Thoracic aorta (tissue), 2 donors: ENCODE data around the gene PGK1. TPM values are rescaled to one million over a fixed set of nuclear protein-coding genes. Genes with fewer than 3 reads are reported as not detected.
A peak's percentile ranks its signal among the peaks of the same experiment; 100 is the strongest.
"Not testable (repeated sequence)": the region's sequence is repeated elsewhere in the genome, so short reads cannot be mapped to it uniquely, and the experiment has no call there.

Experiments used
- ATAC-seq: fragments of 150-250 bp; one replicate; pipeline ENCODE4 v1.8.0; 2017; ENCODE audit warnings: low read depth; ENCODE audit not compliant: insufficient number of reproducible peaks, low FRiP score
- DNase-seq: peaks from one replicate; pipeline ENCODE4 v3.0.0-alpha.2; 2020; ENCODE audit warnings: low spot score
- H3K27ac ChIP-seq, 2 donors: fragments of 200-600 bp; sonication (generic); 1 replicate in 1 of 2; 2 replicates in 1 of 2; pipeline ENCODE4 v1.5.1; 2016; ENCODE audit warnings: mild to moderate bottlenecking in 2 of 2, moderate library complexity in 2 of 2
- H3K27me3 ChIP-seq: fragments of 200-600 bp; sonication (generic); replicated peaks from 2 replicates; pipeline ENCODE4 v1.6.0; 2016; ENCODE audit warnings: mild to moderate bottlenecking; ENCODE audit not compliant: insufficient read depth
- H3K36me3 ChIP-seq: fragments of 200-600 bp; sonication (generic); one replicate; pipeline ENCODE4 v1.5.1; 2016
- H3K4me1 ChIP-seq, 2 donors: fragments of 200-600 bp; sonication (generic); 1 replicate in 1 of 2; 2 replicates in 1 of 2; pipeline versions ENCODE4 v1.5.1 to v1.6.0; 2016; ENCODE audit warnings: low read depth in 2 of 2, mild to moderate bottlenecking in 1 of 2; ENCODE audit not compliant: control insufficient read depth in 1 of 2
- H3K4me3 ChIP-seq: fragments of 200-600 bp; sonication (generic); 2 replicates; pipeline ENCODE4 v1.5.1; 2016; ENCODE audit warnings: mild to moderate bottlenecking
- H3K9me3 ChIP-seq: fragments of 200-600 bp; sonication (generic); 2 replicates; pipeline ENCODE4 v1.5.1; 2016
- total RNA-seq, 2 donors: library from RNA; depleted of rRNA; stranded (reverse); fragments of >200 nt; gene quantifications; one replicate each; pipeline versions ENCODE4 v1.1.0 to v1.2.3, GENCODE V29; 2016
- TF ChIP-seq, protein P1 (sequence below): fragments of 200-600 bp; sonication (generic); IDR thresholded peaks from one replicate; pipeline ENCODE4 v1.5.1; 2019; ENCODE audit warnings: antibody characterized with exemption

The PGK1 gene
- total RNA-seq, result 100 to 1,000 TPM; 186 to 233 TPM

DNA sequence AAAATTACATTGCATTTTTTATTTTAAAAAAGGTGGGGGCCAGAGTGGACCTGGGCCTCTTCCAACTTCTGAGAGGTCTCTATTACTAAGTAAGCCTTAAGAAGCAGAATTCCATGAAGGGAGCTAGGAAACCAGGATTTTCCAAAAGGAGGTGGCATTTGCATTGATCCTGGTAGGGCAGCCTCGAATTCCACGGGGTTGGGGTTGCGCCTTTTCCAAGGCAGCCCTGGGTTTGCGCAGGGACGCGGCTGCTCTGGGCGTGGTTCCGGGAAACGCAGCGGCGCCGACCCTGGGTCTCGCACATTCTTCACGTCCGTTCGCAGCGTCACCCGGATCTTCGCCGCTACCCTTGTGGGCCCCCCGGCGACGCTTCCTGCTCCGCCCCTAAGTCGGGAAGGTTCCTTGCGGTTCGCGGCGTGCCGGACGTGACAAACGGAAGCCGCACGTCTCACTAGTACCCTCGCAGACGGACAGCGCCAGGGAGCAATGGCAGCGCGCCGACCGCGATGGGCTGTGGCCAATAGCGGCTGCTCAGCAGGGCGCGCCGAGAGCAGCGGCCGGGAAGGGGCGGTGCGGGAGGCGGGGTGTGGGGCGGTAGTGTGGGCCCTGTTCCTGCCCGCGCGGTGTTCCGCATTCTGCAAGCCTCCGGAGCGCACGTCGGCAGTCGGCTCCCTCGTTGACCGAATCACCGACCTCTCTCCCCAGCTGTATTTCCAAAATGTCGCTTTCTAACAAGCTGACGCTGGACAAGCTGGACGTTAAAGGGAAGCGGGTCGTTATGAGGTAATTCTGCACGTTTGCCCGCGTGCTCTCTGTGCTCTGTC, at the start of gene PGK1:
Gene PGK1, plus strand, starts transcription at position 626 of the 824 bp plus-strand sequence. Its CDS starts 93 bp downstream, at position 719.
- Histone ChIP-seq H3K27ac (peak within 1 kb of the TSS; percentile 98 to 99), H3K27me3 (no peaks in the 10 kb centered on the region), H3K4me1 (peaks cover 15 to 34% of the 10 kb centered on the region in 2 donors), H3K36me3 (no peaks in the 10 kb centered on the region), H3K9me3 (no peaks in the 10 kb centered on the region), H3K4me3 (peak within 1 kb of the TSS; percentile 96)
- DNase-seq, result peak; percentile 71
- TF ChIP-seq, protein P1, sequence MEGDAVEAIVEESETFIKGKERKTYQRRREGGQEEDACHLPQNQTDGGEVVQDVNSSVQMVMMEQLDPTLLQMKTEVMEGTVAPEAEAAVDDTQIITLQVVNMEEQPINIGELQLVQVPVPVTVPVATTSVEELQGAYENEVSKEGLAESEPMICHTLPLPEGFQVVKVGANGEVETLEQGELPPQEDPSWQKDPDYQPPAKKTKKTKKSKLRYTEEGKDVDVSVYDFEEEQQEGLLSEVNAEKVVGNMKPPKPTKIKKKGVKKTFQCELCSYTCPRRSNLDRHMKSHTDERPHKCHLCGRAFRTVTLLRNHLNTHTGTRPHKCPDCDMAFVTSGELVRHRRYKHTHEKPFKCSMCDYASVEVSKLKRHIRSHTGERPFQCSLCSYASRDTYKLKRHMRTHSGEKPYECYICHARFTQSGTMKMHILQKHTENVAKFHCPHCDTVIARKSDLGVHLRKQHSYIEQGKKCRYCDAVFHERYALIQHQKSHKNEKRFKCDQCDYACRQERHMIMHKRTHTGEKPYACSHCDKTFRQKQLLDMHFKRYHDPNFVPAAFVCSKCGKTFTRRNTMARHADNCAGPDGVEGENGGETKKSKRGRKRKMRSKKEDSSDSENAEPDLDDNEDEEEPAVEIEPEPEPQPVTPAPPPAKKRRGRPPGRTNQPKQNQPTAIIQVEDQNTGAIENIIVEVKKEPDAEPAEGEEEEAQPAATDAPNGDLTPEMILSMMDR, result no peak
- peak; percentile 94 for ATAC-seq

DNA sequence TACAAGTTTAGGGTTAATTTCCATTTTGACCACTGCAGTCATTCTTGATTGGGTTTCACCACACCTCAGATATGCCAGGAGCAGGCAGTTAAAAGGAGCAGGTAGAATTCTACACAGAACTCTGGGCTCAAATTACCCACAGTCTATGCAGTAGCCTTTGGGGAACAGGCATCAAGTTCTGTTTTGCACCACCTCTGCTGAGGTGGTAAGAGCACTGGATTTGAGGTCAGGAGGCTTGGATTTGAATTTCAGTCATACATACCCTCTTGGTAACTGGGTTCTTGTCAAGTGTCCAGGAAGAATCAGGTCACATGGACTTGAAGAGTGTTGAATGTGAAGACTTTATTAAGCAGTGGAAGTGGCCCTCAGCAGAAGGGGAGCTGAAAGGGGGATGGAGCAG, 40.4 kb upstream of the PGK1 start:
- no peak overlapping the region for H3K4me3 ChIP-seq
- DNase-seq (no peak), ATAC-seq (no peak)
- H3K27ac ChIP-seq, result no peak overlapping the region
- no peaks in the 10 kb centered on the region for H3K36me3 ChIP-seq
- TF ChIP-seq, protein P1, result no peak
- no peaks in the 10 kb centered on the region for H3K27me3 ChIP-seq
- no peaks in the 10 kb centered on the region for H3K9me3 ChIP-seq
- H3K4me1 ChIP-seq, result peaks cover 0 to 16% of the 10 kb centered on the region in 2 donors

DNA sequence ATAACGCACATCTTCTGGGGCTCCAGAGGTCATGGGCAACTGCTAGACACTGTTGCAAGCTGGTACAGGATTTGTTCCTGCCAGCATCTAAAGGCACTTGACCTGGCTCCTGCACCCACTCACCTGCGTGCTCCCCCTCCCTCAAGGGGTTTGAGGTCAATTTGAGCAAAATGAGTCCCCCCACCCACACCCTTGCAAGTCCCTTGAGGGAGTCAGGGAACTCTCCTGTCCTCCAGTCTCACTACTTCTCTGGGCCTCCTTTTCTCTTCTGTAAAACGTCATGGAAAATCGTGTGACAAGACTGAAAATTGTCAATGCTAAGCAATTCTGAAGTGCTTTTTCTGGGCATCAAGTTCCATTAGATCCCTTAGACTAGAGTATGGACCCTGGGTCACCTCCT, 39.9 kb upstream of the PGK1 start:
- TF ChIP-seq, protein P1, result no peak
- no peak overlapping the region for H3K4me3 ChIP-seq
- no peaks in the 10 kb centered on the region for H3K27me3 ChIP-seq
- H3K9me3 ChIP-seq, result no peaks in the 10 kb centered on the region
- peak overlapping the region; percentile 68 to 83 for H3K27ac ChIP-seq
- H3K36me3 ChIP-seq, result no peaks in the 10 kb centered on the region
- DNase-seq (no peak), ATAC-seq (no peak)
- peaks cover 0 to 16% of the 10 kb centered on the region in 2 donors for H3K4me1 ChIP-seq

DNA sequence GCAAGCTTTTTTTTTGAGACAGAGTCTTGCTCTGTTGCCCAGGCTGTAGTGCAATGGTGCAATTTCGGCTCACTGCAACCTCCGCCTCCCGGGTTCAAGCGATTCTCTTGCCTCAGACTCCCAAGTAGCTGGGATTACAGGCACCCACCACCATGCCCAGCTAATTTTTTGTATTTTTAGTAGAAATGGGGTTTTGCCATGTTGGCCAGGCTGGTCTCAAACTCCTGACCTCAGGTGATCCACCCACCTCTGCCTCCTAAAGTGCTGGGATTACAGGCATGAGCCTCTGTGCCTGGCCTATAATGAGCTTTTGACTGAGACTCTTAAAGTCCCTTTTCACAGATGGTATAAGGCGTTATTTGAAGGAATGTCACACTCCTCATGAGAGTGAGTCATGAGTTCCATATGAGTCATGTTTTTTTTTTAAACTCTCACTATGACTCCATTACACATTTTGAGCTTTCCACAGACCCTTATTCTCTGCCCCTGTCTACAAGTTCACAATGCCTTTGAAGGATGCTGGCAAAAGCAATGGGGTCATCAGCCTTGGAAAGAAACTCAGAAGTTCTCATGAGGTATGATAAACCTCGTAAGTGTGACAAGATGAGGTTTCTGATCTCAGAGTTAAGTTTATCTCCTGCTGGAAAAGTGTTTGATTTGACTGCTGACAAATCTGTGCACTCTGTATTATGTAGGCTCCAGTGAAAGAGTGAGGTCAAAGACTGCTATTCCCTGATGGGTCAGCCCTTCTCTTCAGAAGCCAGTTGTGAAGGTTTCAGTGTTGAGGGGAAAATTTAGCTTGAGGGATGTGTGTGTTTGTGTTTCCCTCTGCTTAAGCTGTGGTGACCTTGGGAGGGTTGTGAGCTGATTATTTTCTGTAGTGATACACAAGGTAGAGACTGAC, 39.1 kb upstream of the PGK1 start:
- Histone ChIP-seq H3K4me1 (peaks cover 0 to 16% of the 10 kb centered on the region in 2 donors), H3K27ac (peak overlapping the region; percentile 68 to 83)
- H3K36me3 ChIP-seq, H3K27me3 ChIP-seq, DNase-seq, H3K9me3 ChIP-seq, H3K4me3 ChIP-seq: not testable (repeated sequence)
- peak; percentile 94 for ATAC-seq

DNA sequence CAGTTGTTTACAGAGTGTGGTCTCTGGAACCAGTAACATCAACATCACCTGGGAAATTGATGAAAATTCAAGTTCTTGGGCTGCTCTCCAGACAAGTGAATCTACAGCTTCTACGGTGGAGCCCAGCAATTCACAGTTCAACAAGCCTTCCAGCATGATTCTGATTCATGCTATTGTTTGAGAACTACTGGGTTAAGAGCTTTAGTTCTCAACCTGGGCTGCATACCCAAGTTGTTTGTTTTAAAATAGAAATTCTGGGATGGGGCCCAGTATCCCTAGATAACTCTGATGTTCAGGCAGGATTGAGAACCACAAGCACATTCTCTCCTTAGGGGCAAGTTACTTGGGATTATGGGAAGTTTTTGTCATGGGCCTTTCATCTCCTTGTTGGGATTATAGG, 37.9 kb upstream of the PGK1 start:
- no peak overlapping the region for H3K4me3 ChIP-seq
- ATAC-seq (no peak), DNase-seq (no peak)
- TF ChIP-seq, protein P1, result no peak
- no peaks in the 10 kb centered on the region for H3K36me3 ChIP-seq
- peaks cover 0 to 16% of the 10 kb centered on the region in 2 donors for H3K4me1 ChIP-seq
- no peaks in the 10 kb centered on the region for H3K27me3 ChIP-seq
- peak overlapping the region; percentile 68 to 83 for H3K27ac ChIP-seq
- H3K9me3 ChIP-seq, result no peaks in the 10 kb centered on the region
